ENCODE measurements around the gene MTFR1L. TPM values are rescaled to one million over a fixed set of nuclear protein-coding genes. Genes with fewer than 3 reads are reported as not detected.
"Not testable (repeated sequence)": the region's sequence is repeated elsewhere in the genome, so short reads cannot be mapped to it uniquely, and the experiment has no call there.

The MTFR1L gene
- total and polyA plus RNA-seq, 7 donors: 26.1 to 150 (median 106) TPM

GRCh38 chr1:25836695-25837094 is 16.9 kb downstream of the MTFR1L start:
- WGBS, 2 donors: 82 to 85% methylated on average over 3 of the region's 3 CpGs
- no peak for TF ChIP-seq EP300 (IDR thresholded peaks at IDR 0.05)
- no peak for TF ChIP-seq POLR2A (IDR thresholded peaks at IDR 0.05)
- TF ChIP-seq POLR2AphosphoS5 (IDR thresholded peaks at IDR 0.05): no peak
- no peak for TF ChIP-seq CTCF (IDR thresholded peaks at IDR 0.05)
- Histone ChIP-seq H3K27ac (no peak overlapping the region), H3K27me3 (no peaks in the 10 kb centered on the region), H3K9me3 (no peaks in the 10 kb centered on the region), H3K4me1 (no peaks in the 10 kb centered on the region), H3K36me3 (peaks cover 13 to 41% (median 17%) of the 10 kb centered on the region in 4 donors), H3K4me3 (no peak overlapping the region)
- DNase-seq: no peak
- intact Hi-C loops (cut with DNase I): no loop called here

GRCh38 chr1:25837262-25837875 is 17.6 kb downstream of the MTFR1L start:
- DNase-seq: no peak
- Histone ChIP-seq H3K27me3 (no peaks in the 10 kb centered on the region), H3K27ac (no peak overlapping the region), H3K9me3 (no peaks in the 10 kb centered on the region), H3K4me1 (no peaks in the 10 kb centered on the region), H3K36me3 (peaks cover 7 to 35% (median 10%) of the 10 kb centered on the region in 4 donors), H3K4me3 (no peak overlapping the region)
- TF ChIP-seq EP300 (IDR thresholded peaks at IDR 0.05) (no peak), POLR2AphosphoS5 (IDR thresholded peaks at IDR 0.05) (no peak), POLR2A (IDR thresholded peaks at IDR 0.05) (no peak), CTCF (IDR thresholded peaks at IDR 0.05) (no peak)
- intact Hi-C loops (cut with DNase I): no loop called here
- WGBS, 2 donors: 55 to 79% methylated on average over 1 of the region's 1 CpG

GRCh38 chr1:25839808-25840207 is 20.1 kb downstream of the MTFR1L start:
- H3K4me1 ChIP-seq; H3K9me3 ChIP-seq; DNase-seq; H3K27me3 ChIP-seq; H3K27ac ChIP-seq; H3K4me3 ChIP-seq; intact Hi-C loops (cut with DNase I): not testable (repeated sequence)
- peaks cover 0 to 13% (median 0%) of the 10 kb centered on the region in 4 donors for H3K36me3 ChIP-seq
- WGBS, 2 donors: 92 to 94% methylated on average over 4 of the region's 4 CpGs

GRCh38 chr1:25843483-25843882 is 23.7 kb downstream of the MTFR1L start:
- TF ChIP-seq CTCF (IDR thresholded peaks at IDR 0.05) (no peak), POLR2A (IDR thresholded peaks at IDR 0.05) (no peak)
- intact Hi-C loops (cut with DNase I): no loop called here
- 88 to 93% methylated on average over 3 of the region's 3 CpGs for WGBS, 2 donors
- H3K4me1 ChIP-seq: no peaks in the 10 kb centered on the region
- no peaks in the 10 kb centered on the region for H3K27me3 ChIP-seq
- DNase-seq: no peak
- H3K27ac ChIP-seq: no peak overlapping the region
- H3K4me3 ChIP-seq: no peak overlapping the region
- no peaks in the 10 kb centered on the region for H3K9me3 ChIP-seq
- no peaks in the 10 kb centered on the region for H3K36me3 ChIP-seq

- no peak for DNase-seq
- Histone ChIP-seq H3K9me3 (no peaks in the 10 kb centered on the region), H3K27ac (no peak overlapping the region), H3K4me3 (no peak overlapping the region), H3K36me3 (no peaks in the 10 kb centered on the region), H3K4me1 (no peaks in the 10 kb centered on the region), H3K27me3 (no peaks in the 10 kb centered on the region)
- TF ChIP-seq EP300 (IDR thresholded peaks at IDR 0.05): no peak
- TF ChIP-seq CTCF (IDR thresholded peaks at IDR 0.05): no peak
- no peak for TF ChIP-seq POLR2A (IDR thresholded peaks at IDR 0.05)
- TF ChIP-seq POLR2AphosphoS5 (IDR thresholded peaks at IDR 0.05): no peak
- WGBS, 2 donors: 90 to 91% methylated on average over 3 of the region's 3 CpGs
- intact Hi-C loops (cut with DNase I): no loop called here
Measured at GRCh38 chr1:25844536-25845337, 25.0 kb downstream of the MTFR1L start.
